ENCODE data around the gene AHI1.

DNA sequence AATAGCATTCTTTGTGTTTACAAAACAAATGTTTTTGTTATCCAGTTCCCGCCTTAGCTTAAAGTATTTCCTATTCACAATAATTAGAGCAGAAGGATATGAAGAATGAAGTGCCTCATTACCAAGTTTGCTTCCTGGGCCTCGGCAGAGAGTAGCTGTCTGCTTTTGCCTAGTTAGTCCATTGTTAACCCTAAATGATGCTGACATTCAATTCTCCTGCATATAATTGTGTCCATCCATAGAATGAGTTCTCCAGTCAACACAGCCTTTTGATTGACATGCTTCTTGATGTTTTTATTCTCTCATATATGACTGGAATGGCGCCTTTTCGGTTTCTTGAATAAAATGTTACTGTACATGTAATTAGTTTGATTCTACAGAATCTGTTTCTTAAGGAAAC lies 215.6 kb downstream of the AHI1 start:
- TF ChIP-seq, protein P1, sequence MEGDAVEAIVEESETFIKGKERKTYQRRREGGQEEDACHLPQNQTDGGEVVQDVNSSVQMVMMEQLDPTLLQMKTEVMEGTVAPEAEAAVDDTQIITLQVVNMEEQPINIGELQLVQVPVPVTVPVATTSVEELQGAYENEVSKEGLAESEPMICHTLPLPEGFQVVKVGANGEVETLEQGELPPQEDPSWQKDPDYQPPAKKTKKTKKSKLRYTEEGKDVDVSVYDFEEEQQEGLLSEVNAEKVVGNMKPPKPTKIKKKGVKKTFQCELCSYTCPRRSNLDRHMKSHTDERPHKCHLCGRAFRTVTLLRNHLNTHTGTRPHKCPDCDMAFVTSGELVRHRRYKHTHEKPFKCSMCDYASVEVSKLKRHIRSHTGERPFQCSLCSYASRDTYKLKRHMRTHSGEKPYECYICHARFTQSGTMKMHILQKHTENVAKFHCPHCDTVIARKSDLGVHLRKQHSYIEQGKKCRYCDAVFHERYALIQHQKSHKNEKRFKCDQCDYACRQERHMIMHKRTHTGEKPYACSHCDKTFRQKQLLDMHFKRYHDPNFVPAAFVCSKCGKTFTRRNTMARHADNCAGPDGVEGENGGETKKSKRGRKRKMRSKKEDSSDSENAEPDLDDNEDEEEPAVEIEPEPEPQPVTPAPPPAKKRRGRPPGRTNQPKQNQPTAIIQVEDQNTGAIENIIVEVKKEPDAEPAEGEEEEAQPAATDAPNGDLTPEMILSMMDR (IDR thresholded peaks at IDR 0.05; ENCODE audit: low read depth, low read length) = no peak
- no peak for TF ChIP-seq POLR2A (IDR thresholded peaks at IDR 0.05; ENCODE audit: extremely low read depth, insufficient read length)
